ENCODE measurements around the gene CAPZB.

The CAPZB gene

GRCh38 chr1:19429611-19430010 lies 55.7 kb downstream of the CAPZB start:
- TF ChIP-seq POLR2A (IDR thresholded peaks at IDR 0.05; ENCODE audit: low read depth, low read length), result no peak
- DNase-seq (ENCODE audit: insufficient read length, low spot score), result no peak
- FAIRE-seq, result no peak

DNA sequence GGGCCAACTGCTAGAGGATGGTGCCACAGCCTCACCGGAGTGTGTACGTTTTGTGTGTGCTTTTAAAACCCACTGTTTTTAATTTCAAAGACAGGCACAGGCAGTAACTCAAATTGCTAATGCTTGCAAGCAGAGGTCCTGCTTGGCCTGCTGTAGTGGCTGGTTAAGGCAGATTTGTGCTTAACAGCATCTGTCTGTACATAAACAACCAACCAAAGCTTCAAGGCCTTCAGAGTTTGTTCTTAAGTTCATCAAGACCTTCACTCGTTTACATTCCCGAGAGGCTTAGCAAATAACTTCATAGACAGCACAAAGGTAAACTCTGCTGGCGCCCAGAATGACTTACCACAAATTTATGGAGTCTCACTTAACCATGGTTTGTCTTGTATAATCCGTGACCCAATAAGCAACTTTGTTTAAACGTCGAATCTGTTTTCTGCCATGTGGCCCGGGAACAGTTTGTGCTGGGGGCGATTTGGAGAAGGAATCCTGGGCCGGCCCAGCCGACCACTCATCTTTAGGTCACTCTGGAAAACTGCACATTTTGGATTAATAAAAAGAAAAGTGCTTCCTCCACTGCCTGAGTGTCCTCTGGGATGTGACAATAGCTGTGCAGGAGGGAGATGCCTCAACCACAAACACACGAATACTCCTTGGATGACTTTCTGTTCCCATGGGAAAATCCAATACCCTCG lies 58.1 kb downstream of the CAPZB start:
- FAIRE-seq (no peak), DNase-seq (ENCODE audit: insufficient read length, low spot score) (no peak)
- TF ChIP-seq POLR2A (IDR thresholded peaks at IDR 0.05; ENCODE audit: low read depth, low read length), result no peak

DNA sequence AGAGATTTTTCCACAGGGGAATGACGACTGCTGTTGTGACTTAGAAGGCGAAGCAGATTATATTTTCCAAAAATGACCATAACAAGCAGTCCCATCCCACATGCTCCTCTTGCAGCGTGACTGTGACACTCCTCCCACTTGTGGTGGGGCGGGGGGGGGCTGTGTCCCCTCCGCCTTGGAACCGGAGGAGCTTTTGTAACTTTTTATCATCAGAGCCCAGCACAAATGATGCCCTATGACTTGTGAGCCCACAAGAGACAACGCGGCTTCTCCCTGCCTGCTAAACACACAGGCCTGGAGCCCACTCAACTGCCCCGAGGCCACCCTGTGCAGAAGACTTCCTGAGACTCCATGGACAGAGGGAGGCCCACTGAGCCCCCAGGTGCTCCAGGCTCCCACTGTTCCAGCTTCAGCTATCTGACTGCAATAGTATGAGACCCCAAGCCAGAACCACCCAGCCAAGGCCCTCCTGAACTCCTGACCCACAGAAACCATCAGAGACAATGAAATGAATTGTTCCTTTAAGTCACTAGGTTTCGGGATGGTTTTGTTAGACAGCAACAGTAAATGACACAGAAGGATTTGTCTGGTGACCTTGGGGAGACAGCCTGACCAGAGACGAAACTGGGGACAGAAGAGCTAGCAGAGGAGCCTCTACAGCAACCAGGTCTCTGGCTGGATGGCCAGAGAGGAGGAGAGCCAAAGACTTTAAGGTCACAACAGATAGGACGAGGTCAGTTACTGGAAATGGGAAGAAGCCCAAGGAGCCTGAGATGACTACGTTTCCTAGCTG lies 58.8 kb downstream of the CAPZB start:
- TF ChIP-seq POLR2A (IDR thresholded peaks at IDR 0.05; ENCODE audit: low read depth, low read length), result no peak
- DNase-seq (ENCODE audit: insufficient read length, low spot score), result no peak
- FAIRE-seq, result no peak

DNA sequence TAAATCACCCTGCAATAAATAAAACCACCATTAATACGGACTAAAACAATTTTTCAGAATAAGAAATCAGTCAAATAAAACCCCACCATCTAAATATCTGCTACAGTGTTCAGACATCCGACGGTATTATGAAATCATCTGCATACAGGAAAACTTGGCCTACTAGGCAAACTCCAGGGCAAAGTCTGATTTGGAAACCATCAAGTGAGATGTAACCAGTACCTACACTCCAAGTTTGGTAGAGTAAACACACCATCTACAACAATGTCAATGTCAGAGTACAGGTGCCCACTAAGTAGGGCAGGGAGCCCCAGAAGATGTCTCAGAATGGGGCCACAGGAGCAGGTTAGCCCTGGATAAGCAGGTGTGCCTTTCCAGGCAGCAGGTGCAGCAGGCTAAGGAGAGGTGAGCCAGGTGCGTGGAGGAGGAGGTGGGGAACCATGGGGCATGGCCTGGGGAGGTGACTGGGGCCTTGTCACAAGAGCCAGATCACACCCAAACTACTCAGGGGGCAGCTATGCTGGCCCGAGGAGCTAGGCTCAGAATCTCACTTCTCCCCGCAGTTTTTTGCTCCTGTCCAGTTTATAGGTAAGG lies 59.6 kb downstream of the CAPZB start:
- no peak for TF ChIP-seq POLR2A (IDR thresholded peaks at IDR 0.05; ENCODE audit: low read depth, low read length)
- DNase-seq (ENCODE audit: insufficient read length, low spot score), result no peak
- FAIRE-seq, result no peak

DNA sequence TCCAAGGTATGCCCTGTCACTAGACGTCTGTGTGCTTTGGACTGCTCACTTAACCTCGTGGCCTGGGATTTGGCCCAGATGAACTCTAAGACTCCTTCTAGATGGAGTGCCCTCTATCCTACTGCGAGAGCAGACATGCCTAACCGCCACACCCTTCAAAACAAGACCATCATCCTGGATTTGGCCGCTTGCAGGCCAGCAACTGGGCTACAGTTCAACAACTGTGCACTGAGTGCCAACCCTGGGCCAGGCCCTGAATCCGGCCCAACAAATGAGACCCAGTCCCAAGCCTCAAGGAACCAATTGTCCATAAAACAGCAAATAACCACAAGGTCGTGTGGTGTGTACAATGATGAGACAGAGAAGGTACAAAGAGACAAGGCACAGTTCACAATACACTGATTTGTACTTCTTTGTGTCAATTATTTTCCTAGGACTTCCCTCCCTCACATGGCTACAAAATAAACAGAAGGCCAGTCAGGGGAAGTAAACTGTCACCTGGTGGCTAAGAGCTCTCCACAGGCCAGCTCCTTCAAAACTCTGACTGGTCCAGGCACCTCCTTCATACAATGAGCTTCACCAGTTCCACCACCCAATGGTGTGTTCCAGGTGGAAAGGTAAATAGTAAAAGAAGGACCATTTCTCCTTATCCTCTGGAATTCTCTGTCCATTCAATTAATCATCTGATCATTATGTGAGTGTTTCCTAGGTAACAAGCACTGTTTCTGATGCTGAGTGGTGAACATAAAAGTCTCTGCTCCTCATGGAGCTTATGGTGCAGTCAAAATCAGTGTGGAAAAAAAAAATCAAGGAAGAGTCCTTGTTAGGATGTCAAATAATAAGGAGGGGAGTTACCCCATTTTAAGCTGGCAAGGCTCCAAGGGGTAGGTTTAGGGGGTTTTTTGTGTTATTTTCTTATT lies 60.4 kb downstream of the CAPZB start:
- FAIRE-seq (no peak), DNase-seq (ENCODE audit: insufficient read length, low spot score) (no peak)
- TF ChIP-seq POLR2A (IDR thresholded peaks at IDR 0.05; ENCODE audit: low read depth, low read length), result no peak

DNA sequence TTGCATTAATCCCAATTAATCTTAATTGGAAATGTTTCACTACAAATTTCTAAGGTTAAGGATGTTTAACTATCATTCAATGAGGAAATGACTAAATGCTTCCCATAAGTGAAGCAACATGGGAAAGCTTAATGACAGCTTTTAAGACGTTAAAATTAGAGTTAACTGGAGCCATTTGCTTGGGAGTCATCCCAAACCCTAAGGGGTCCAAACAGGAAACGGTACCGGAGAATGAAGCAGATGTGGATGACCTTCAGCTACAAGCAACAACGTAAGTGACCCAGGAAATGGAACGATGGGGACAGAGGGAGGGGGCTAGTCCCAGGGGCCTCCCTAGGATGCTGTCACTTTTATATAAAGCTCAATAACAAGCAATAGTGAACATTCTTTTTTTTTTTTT lies 62.2 kb downstream of the CAPZB start:
- DNase-seq (ENCODE audit: insufficient read length, low spot score), result no peak
- no peak for FAIRE-seq
- TF ChIP-seq POLR2A (IDR thresholded peaks at IDR 0.05; ENCODE audit: low read depth, low read length), result no peak

- no peak for DNase-seq (ENCODE audit: insufficient read length, low spot score)
- FAIRE-seq, result no peak
- no peak for TF ChIP-seq POLR2A (IDR thresholded peaks at IDR 0.05; ENCODE audit: low read depth, low read length)
These were observed 64.0 kb downstream of the CAPZB start for GRCh38 chr1:19421365-19421764.

GRCh38 chr1:19420606-19421005 lies 64.7 kb downstream of the CAPZB start:
- TF ChIP-seq POLR2A (IDR thresholded peaks at IDR 0.05; ENCODE audit: low read depth, low read length), result no peak
- DNase-seq (ENCODE audit: insufficient read length, low spot score) (no peak), FAIRE-seq (no peak)

DNA sequence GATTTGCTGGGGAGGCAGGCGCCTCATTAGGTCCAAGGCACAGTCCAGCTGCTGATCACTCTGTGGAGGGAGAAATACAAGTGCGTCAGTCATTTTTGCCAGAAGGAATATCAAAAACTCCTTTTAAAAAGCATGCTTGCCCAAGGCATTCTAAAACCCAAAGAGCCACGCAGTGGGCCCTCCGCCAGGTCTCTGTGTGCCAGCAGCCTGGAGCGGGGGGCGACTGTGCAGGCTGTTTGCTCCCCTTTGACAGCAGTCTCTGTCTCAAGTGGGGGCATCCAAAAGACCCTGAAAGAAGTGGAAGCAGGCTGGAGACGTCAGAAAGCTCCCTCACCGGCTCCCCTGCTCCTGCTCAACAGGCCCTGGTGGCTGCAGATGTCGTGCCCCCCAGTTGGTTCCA lies 65.6 kb downstream of the CAPZB start:
- FAIRE-seq, result no peak

DNA sequence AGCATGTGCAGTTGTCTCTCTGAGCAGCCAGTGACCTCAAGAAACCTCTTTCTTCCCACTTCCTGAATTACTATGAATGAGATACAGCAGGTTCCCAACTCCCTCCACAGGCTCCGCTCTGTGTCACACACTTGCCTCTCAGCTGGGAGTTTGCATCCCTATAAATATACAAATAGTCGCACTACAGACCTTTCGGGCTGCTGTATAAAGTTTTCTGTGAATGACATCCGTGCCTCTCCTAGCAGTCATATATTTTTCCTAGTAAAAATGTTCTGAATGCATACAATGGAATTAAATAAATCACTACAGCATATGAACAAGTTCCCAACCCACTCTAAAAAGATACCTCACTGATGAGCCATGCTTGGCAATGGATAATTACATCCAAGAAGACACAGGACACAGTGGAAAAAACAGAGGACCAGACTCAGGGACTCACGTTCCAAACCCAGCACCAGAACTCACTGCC lies 66.8 kb downstream of the CAPZB start:
- FAIRE-seq (no peak), DNase-seq (ENCODE audit: insufficient read length, low spot score) (no peak)
- no peak for TF ChIP-seq POLR2A (IDR thresholded peaks at IDR 0.05; ENCODE audit: low read depth, low read length)

More for the DNA sequence above, 65.6 kb downstream of the CAPZB start:
- TF ChIP-seq POLR2A (IDR thresholded peaks at IDR 0.05; ENCODE audit: low read depth, low read length), result no peak
- DNase-seq (ENCODE audit: insufficient read length, low spot score), result no peak

- DNase-seq (ENCODE audit: insufficient read length, low spot score), result no peak
- no peak for TF ChIP-seq POLR2A (IDR thresholded peaks at IDR 0.05; ENCODE audit: low read depth, low read length)
- FAIRE-seq, result no peak
These were observed 68.3 kb downstream of the CAPZB start for GRCh38 chr1:19416921-19417470.

GRCh38 chr1:19416145-19416544 lies 69.2 kb downstream of the CAPZB start:
- no peak for FAIRE-seq
- TF ChIP-seq POLR2A (IDR thresholded peaks at IDR 0.05; ENCODE audit: low read depth, low read length), result no peak
- DNase-seq (ENCODE audit: insufficient read length, low spot score), result no peak

DNA sequence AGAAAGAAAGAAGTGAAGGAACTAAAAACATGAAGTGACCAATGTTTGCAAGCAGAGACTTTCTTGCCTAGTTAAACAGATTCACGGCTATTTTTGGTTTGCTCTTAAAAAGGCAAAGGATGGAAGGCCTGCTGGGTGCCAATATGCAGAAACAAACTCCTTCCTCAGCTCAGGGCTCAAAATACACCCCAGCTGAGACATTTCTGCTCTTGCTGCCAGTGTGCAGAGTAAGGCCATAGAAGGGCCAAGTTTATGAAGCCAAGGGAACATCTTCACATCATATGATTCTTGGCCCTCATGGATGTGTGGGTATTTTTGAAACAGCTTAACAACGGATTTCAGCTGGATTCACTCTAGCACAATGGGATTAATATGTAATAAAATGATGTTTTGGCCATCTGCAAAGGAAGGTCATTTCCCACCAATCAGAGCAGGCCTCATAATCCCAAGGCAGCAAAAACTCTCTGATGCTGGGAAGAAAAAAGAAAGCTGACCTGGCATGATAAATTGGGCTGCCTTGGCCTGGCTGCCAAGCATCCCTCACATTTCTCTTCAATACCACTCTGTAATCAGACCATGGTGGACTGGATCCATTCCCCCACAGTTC lies 70.7 kb downstream of the CAPZB start:
- no peak for TF ChIP-seq POLR2A (IDR thresholded peaks at IDR 0.05; ENCODE audit: low read depth, low read length)
- DNase-seq (ENCODE audit: insufficient read length, low spot score) (no peak), FAIRE-seq (no peak)

All from H54 (cell line).